ENCODE results near the gene CIAO3.

GRCh38 chr16:736936-737481 is 3.8 kb downstream of the CIAO3 start:
- TF ChIP-seq CTCF (optimal IDR thresholded peaks at IDR 0.05 in 1 of 3, IDR thresholded peaks at IDR 0.05 in 1 of 3, conservative IDR thresholded peaks at IDR 0.05 in 1 of 3; ENCODE audit: extremely low read depth in 1 of 3, insufficient read depth in 2 of 3, low read length in 3 of 3) (no peak), EZH2 (IDR thresholded peaks at IDR 0.05; ENCODE audit: low read length) (no peak)
